Gastrocnemius medialis (tissue), 4 donors: ENCODE data around the gene CD79A. TPM values are rescaled to one million over a fixed set of nuclear protein-coding genes. Genes with fewer than 3 reads are reported as not detected.

Source experiments
- ATAC-seq, 2 donors: fragments of 150-250 bp; one replicate each; pipeline ENCODE4 v1.9.1; 2016
- DNase-seq, 2 donors: peaks; one replicate each; pipeline ENCODE4 v3.0.0-alpha.2; 2019
- H3K27ac ChIP-seq, 4 donors: fragments of 200-600 bp; sonication (generic); 1 replicate in 1 of 4; 2 replicates in 3 of 4; pipeline ENCODE4 v1.5.1; 2016 to 2018; ENCODE audit warnings: mild to moderate bottlenecking in 2 of 4, moderate library complexity in 1 of 4
- H3K27me3 ChIP-seq, 3 donors: fragments of 200-600 bp; sonication (generic) in 2 of 3; 1 replicate in 1 of 3; 2 replicates in 2 of 3; pipeline versions ENCODE4 v1.5.1 to v1.6.0; 2016 to 2019; ENCODE audit warnings: mild to moderate bottlenecking in 1 of 3, moderate library complexity in 1 of 3
- H3K36me3 ChIP-seq, 2 donors: fragments of 200-600 bp; sonication (generic) in 1 of 2; one replicate each; pipeline ENCODE4 v1.5.1; 2017 to 2018
- H3K4me1 ChIP-seq, 2 donors: fragments of 200-600 bp; sonication (generic) in 1 of 2; one replicate each; pipeline ENCODE4 v1.5.1; 2016 to 2017; ENCODE audit warnings: mild to moderate bottlenecking in 2 of 2
- H3K4me3 ChIP-seq, 4 donors: fragments of 200-600 bp; sonication (generic) in 3 of 4; 1 replicate in 1 of 4; 2 replicates in 3 of 4; pipeline ENCODE4 v1.5.1; 2016 to 2019; ENCODE audit warnings: mild to moderate bottlenecking in 2 of 4
- H3K9me3 ChIP-seq, 3 donors: fragments of 200-600 bp; sonication (generic) in 2 of 3; 1 replicate in 1 of 3; 2 replicates in 2 of 3; pipeline ENCODE4 v1.5.1; 2016 to 2019
- POLR2A ChIP-seq, 2 donors: fragments of 450-650 bp; IDR thresholded peaks; one replicate each; pipeline ENCODE4 v1.6.1; 2017; ENCODE audit warnings: antibody characterized with exemption in 2 of 2, mild to moderate bottlenecking in 2 of 2, moderate library complexity in 2 of 2
- in situ Hi-C, 4 donors: fragments of 200-750 bp; cut with MboI; loops; one replicate each; pipeline versions ENCODE4 v1.15.0 to v1.8.0; 2017; ENCODE audit warnings: low sequenced_read_pairs in 4 of 4
- intact Hi-C: fragments of 100-400 bp; cut with DNase I; formaldehyde crosslinking; loops from one replicate; pipeline ENCODE4 v1.15.1; 2023; ENCODE audit warnings: low total_unique reads
- total RNA-seq, 4 donors: library from RNA; depleted of rRNA; stranded (reverse); fragments of >200 nt; gene quantifications; one replicate each; pipeline versions ENCODE4 v1.1.0 to v1.2.3, GENCODE V29; 2016
- TF ChIP-seq, protein P1 (sequence below), 5 experiments: fragments of 450-650 bp in 3 of 5; fragments of 200-600 bp in 2 of 5; sonication (generic) in 2 of 5; IDR thresholded peaks in 4 of 5; conservative IDR thresholded peaks in 1 of 5; 1 replicate in 4 of 5; 2 replicates in 1 of 5; pipeline ENCODE4 v1.5.1; 2016 to 2019; ENCODE audit warnings: antibody characterized with exemption in 5 of 5, mild to moderate bottlenecking in 3 of 5, moderate library complexity in 3 of 5

The CD79A gene
- total RNA-seq, 4 donors from 2014 or later: 0.20 TPM; not detected in 3

DNA sequence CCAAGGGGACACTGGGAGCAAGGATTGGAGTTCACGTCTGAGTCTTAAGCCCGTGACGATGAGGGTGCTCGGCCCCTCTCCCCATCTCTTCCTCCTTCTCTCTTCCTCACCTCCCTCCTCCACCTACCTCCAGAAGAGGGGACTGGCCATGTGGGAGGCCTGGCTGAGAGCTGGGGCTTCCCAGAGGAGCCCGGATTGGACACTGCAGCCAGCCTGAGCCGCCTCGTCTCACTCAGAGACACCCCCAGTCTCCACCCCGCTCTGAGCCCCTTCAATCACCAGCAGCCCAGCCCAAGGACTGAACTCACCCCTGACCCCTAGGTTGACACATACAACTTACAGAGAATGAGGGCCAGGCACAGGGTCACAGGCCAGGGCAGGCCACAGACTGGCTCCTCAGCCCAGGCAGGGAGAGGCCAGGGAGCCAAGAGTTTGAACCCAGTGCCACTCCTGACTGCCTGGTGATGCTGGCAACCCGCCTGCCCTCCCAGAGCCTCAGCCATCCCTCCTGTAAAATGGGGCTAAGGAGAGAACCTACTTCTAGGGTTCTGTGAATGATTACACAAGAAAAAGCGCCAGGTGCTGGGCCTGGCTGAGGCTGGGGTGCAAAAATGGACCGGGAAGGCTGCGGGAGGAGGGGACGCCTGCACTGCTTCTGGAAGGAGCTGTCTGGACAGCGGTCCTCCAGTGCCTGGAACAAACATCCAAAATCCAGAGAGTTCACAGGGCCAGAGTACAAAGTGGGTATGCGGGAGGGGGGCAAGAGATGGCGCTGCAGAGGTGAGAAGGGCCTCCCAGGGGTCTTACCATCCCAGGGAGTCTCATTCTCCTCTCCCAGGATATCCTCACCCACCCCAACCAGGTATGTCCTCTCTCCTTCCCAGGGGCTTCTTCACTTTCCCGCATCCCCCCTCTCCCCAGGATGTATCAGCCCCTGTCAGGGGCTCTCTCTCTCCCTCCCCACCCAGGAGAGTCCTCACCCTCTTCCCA lies 1.1 kb downstream of the CD79A start:
- intact Hi-C loops (no loop called here), in situ Hi-C loops (no loop called here)
- H3K27ac ChIP-seq: no peak overlapping the region
- H3K4me3 ChIP-seq: no peak overlapping the region
- peaks cover 0 to 6% of the 10 kb centered on the region in 2 donors for H3K4me1 ChIP-seq
- no peaks in the 10 kb centered on the region for H3K36me3 ChIP-seq
- ATAC-seq: no peak
- TF ChIP-seq, protein P1, sequence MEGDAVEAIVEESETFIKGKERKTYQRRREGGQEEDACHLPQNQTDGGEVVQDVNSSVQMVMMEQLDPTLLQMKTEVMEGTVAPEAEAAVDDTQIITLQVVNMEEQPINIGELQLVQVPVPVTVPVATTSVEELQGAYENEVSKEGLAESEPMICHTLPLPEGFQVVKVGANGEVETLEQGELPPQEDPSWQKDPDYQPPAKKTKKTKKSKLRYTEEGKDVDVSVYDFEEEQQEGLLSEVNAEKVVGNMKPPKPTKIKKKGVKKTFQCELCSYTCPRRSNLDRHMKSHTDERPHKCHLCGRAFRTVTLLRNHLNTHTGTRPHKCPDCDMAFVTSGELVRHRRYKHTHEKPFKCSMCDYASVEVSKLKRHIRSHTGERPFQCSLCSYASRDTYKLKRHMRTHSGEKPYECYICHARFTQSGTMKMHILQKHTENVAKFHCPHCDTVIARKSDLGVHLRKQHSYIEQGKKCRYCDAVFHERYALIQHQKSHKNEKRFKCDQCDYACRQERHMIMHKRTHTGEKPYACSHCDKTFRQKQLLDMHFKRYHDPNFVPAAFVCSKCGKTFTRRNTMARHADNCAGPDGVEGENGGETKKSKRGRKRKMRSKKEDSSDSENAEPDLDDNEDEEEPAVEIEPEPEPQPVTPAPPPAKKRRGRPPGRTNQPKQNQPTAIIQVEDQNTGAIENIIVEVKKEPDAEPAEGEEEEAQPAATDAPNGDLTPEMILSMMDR (IDR thresholded peaks at IDR 0.05 in 4 of 5, conservative IDR thresholded peaks at IDR 0.05 in 1 of 5): no peak
- no peak for TF ChIP-seq POLR2A (IDR thresholded peaks at IDR 0.05)
- no peaks in the 10 kb centered on the region for H3K27me3 ChIP-seq
- no peaks in the 10 kb centered on the region for H3K9me3 ChIP-seq
- no peak for DNase-seq

DNA sequence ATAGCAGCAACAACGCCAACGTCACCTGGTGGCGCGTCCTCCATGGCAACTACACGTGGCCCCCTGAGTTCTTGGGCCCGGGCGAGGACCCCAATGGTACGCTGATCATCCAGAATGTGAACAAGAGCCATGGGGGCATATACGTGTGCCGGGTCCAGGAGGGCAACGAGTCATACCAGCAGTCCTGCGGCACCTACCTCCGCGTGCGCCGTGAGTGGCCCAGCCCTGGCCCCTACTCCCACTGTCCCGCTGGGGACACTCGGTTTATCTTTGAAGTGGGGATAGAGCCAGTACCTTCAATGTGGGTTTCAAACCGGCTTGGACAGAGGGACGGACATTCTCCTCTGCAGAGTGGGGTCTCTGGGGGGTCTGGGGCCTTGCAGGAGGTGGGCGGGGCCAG lies 2.0 kb downstream of the CD79A start:
- ATAC-seq (no peak), DNase-seq (no peak)
- in situ Hi-C loops: no loop called here
- intact Hi-C loops: no loop called here
- no peaks in the 10 kb centered on the region for H3K36me3 ChIP-seq
- no peak overlapping the region for H3K27ac ChIP-seq
- H3K9me3 ChIP-seq: no peaks in the 10 kb centered on the region
- peaks cover 0 to 6% of the 10 kb centered on the region in 2 donors for H3K4me1 ChIP-seq
- TF ChIP-seq POLR2A (IDR thresholded peaks at IDR 0.05): no peak
- TF ChIP-seq, protein P1 (IDR thresholded peaks at IDR 0.05 in 4 of 5, conservative IDR thresholded peaks at IDR 0.05 in 1 of 5): no peak
- H3K27me3 ChIP-seq: no peaks in the 10 kb centered on the region
- H3K4me3 ChIP-seq: no peak overlapping the region

DNA sequence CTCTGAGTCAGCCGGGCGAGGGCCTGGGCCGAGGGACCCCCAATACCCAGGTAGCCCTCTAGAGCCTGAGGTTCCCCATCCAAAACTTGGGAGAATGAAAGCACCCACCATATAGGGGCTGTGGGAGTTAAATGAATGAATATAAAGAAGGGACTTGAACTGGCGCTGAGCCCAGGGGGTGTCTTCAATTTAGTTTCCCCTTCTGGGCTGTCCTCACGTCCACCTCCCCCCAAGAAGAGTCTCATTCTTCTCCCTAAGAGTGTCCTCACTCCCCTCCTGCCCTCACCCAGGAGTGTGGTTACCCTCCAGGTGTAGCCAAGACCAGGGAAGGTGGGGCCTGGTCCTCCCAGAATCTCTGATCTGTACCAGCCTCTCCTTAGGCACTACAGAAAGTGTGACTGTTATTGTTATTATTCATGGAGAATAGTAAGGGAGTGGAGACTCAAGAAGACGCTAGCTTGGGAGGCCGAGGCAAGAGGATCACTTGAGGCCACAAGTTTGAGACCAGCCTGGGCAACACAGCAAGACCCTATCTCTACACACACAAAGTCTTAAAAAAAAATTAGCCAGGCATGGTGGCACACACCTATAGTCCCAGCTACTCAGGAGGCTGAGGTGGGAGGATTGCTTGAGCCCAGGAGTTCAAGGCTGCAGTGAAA lies 2.7 kb downstream of the CD79A start:
- H3K27me3 ChIP-seq: no peaks in the 10 kb centered on the region
- DNase-seq (no peak), ATAC-seq (no peak)
- no peaks in the 10 kb centered on the region for H3K36me3 ChIP-seq
- in situ Hi-C loops (no loop called here), intact Hi-C loops (loop anchor here (10.0 kb wide), 1 partner anchor 1595 kb away; the partner anchor contains the start of gene AKT2)
- H3K4me1 ChIP-seq: peaks cover 4 to 10% of the 10 kb centered on the region in 2 donors
- H3K4me3 ChIP-seq: no peak overlapping the region
- TF ChIP-seq POLR2A (IDR thresholded peaks at IDR 0.05): no peak
- TF ChIP-seq, protein P1 (IDR thresholded peaks at IDR 0.05 in 4 of 5, conservative IDR thresholded peaks at IDR 0.05 in 1 of 5): no peak
- no peak overlapping the region for H3K27ac ChIP-seq
- no peaks in the 10 kb centered on the region for H3K9me3 ChIP-seq

DNA sequence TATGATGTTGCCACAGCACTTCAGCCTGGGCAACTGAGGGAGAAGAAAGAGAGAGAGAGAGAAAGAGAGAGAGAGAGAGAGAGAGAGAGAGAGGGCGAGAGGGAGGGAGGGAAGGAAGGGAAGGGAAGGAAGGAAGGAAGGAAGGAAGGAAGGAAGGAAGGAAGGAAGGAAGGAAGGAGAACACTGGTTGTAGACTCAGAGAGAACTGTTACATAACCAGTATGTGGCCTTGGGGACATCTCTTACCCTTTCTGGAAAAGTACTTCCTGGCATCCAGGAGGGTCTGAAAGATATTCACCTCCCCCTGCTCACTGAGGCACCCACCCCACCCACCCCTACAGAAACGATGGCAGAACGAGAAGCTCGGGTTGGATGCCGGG lies 3.2 kb downstream of the CD79A start:
- ATAC-seq (no peak), DNase-seq (no peak)
- TF ChIP-seq POLR2A (IDR thresholded peaks at IDR 0.05): no peak
- TF ChIP-seq, protein P1 (IDR thresholded peaks at IDR 0.05 in 4 of 5, conservative IDR thresholded peaks at IDR 0.05 in 1 of 5): no peak
- Histone ChIP-seq H3K36me3 (no peaks in the 10 kb centered on the region), H3K27me3 (no peaks in the 10 kb centered on the region), H3K9me3 (no peaks in the 10 kb centered on the region), H3K27ac (no peak overlapping the region), H3K4me3 (no peak overlapping the region), H3K4me1 (peaks cover 8 to 15% of the 10 kb centered on the region in 2 donors)
- in situ Hi-C loops (no loop called here), intact Hi-C loops (loop anchor here (10.0 kb wide), 1 partner anchor 1596 kb away; the partner anchor contains the start of gene AKT2)
